ENCODE measurements around the gene SNX2. TPM values are rescaled to one million over a fixed set of nuclear protein-coding genes. Genes with fewer than 3 reads are reported as not detected.

SNX2 gene
- total RNA-seq, 4 donors from 2014 or later = 82.3 to 102 (median 93.1) TPM

GRCh38 chr5:122879076-122879475 is 104.2 kb downstream of the SNX2 start:
- no peak for TF ChIP-seq POLR2AphosphoS5 (IDR thresholded peaks at IDR 0.05)
- no peak for TF ChIP-seq EP300 (IDR thresholded peaks at IDR 0.05)
- no peak for TF ChIP-seq POLR2A (IDR thresholded peaks at IDR 0.05)
- TF ChIP-seq CTCF (IDR thresholded peaks at IDR 0.05) = no peak
- Histone ChIP-seq H3K4me3 (no peak overlapping the region), H3K4me1 (peaks cover 0 to 34% (median 0%) of the 10 kb centered on the region in 3 donors), H3K27ac (no peak overlapping the region), H3K9me3 (no peaks in the 10 kb centered on the region), H3K27me3 (no peaks in the 10 kb centered on the region), H3K36me3 (peaks cover 0 to 3% of the 10 kb centered on the region in 2 donors)
- no peak for ATAC-seq
- WGBS, 2 donors (ENCODE audit: low coverage in 1 of 2) = 94 to 100% methylated on average over 3 of the region's 3 CpGs

Other genes with a start within 250 kb of the SNX2 start
- gene SNX24, start 70.5 kb downstream of the SNX2 start, total RNA-seq = 10 to 100 TPM; 10.1 to 33.6 (median 14.8) TPM